Spinal cord (tissue), 10 donors: Measurements from ENCODE around the gene HSF5. TPM values are rescaled to one million over a fixed set of nuclear protein-coding genes. Genes with fewer than 3 reads are reported as not detected.
A peak's percentile ranks its signal among the peaks of the same experiment; 100 is the strongest.

Source experiments
- DNase-seq, 6 donors: peaks; one replicate each; pipeline versions ENCODE4 v3.0.0 to v3.0.0-alpha.2; 2013 to 2015; ENCODE audit warnings: low spot score in 6 of 6, low read depth in 4 of 6
- H3K27ac ChIP-seq: one replicate; pipeline ENCODE4 v1.5.1; 2013; ENCODE audit warnings: low read depth, low read length, control low read depth
- H3K27me3 ChIP-seq: one replicate; pipeline ENCODE4 v1.6.1; 2013; ENCODE audit warnings: low read length; ENCODE audit not compliant: control insufficient read depth, insufficient read depth
- H3K36me3 ChIP-seq: one replicate; pipeline ENCODE4 v1.6.1; 2013; ENCODE audit warnings: low read length; ENCODE audit not compliant: control insufficient read depth, insufficient read depth
- H3K4me1 ChIP-seq: one replicate; pipeline ENCODE4 v1.6.1; 2013; ENCODE audit warnings: low read length; ENCODE audit not compliant: control insufficient read depth, insufficient read depth
- H3K4me3 ChIP-seq: one replicate; pipeline ENCODE4 v1.5.1; 2013; ENCODE audit warnings: low read depth, low read length, control low read depth
- H3K9me3 ChIP-seq: one replicate; pipeline ENCODE4 v1.6.1; 2013; ENCODE audit warnings: low read length; ENCODE audit not compliant: control insufficient read depth, insufficient read depth
- WGBS: methylation state at CpG from one replicate; pipeline ENCODE4 v1.1.5; 2013; ENCODE audit warnings: missing lambda C conversion rate; ENCODE audit not compliant: insufficient coverage; 5-methylcytosine and 5-hydroxymethylcytosine counted together
- polyA plus RNA-seq, 2 donors: library from polyadenylated mRNA; unstranded; fragments of 120-200 nt; gene quantifications; one replicate each; pipeline ENCODE4 v1.2.1, GENCODE V29; 2013; ENCODE audit not compliant: insufficient read length in 2 of 2
- total RNA-seq, 2 donors: library from RNA; depleted of rRNA in 1 of 2; stranded (reverse); fragments of 120-200 nt in 1 of 2; fragments of >200 nt in 1 of 2; gene quantifications; one replicate each; pipeline versions ENCODE4 v1.2.3 to v1.2.4, GENCODE V29; 2013 to 2014
- donor health status: healthy.

HSF5 gene
- total and polyA plus RNA-seq, 4 donors, result 0.10 to 0.50 (median 0.24) TPM

DNA sequence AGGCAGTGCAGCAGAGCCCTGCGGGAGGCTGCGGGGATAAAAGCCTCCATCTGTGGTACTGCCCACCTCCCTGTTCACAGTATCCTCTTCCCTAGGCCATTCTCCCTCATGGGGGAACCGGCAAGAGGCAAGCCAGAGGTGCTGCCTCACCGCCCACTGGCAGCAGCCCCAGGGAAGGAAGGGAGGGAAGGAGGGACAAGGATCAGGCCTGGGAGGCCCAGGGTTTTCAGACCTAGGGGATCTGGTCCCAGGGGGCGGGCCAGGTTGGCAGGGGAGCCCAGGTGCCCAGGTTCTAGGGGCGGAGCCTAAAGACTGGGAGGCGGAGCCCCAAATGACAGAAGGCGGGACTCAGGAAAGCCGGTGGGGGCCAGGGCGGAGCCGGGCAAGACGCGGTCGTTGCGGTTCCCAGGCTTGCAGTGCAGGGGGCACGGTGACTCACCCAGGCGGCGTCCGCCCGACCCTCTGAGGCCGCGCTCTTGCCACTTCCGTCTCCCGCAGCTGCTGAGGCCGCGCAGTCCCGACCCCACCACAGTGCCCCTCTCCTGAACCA is 29.2 kb upstream of the HSF5 start:
- Histone ChIP-seq H3K36me3 (peaks cover 13% of the 10 kb centered on the region), H3K4me1 (peaks cover 41% of the 10 kb centered on the region), H3K27ac (peak overlapping the region; percentile 86), H3K27me3 (no peaks in the 10 kb centered on the region), H3K4me3 (peak overlapping the region; percentile 95), H3K9me3 (no peaks in the 10 kb centered on the region)
- WGBS, result under 1% methylated on average over 24 of the region's 27 CpGs
- no peak for DNase-seq

DNA sequence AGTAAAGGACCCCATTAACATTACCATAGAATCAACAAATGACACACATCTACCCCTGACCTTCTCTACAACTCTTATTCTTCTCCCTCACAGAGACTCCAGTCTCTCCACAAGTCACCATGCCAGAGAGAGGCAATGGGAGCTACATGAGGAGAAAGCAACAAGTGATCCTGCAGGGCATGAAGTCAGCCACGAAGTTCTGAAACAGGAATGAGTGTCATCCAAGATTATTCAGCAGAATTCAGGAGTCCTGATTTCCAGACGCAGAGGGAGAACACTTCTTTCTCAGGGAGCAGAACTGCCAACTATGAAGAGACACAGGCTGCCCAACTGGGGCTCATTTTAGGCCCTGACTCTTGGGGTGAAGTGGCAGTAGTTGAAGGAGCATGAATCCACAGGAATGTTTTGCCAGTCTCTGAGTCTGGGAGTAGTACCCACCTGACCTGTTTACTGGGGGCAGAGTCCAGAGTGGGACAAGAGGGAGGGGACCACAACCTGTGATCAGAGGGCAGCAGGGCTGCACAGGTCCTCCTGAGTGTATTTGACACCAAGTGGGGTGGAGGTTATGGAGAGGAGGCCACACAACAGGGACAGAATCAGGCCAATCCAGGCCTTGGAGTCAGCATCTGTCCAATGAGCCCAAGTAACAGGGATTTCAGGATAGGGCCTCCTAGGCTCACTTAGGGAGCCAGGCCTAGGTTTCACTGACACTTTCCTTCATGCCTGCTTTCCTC is 28.6 kb upstream of the HSF5 start:
- Histone ChIP-seq H3K27me3 (no peaks in the 10 kb centered on the region), H3K36me3 (peaks cover 18% of the 10 kb centered on the region), H3K4me1 (peaks cover 45% of the 10 kb centered on the region), H3K9me3 (no peaks in the 10 kb centered on the region), H3K4me3 (peak overlapping the region; percentile 95), H3K27ac (peak overlapping the region; percentile 86)
- WGBS, result 80% methylated on average over 2 of the region's 2 CpGs
- no peak for DNase-seq

- WGBS, result 80% methylated on average over 1 of the region's 2 CpGs
- Histone ChIP-seq H3K27ac (peak overlapping the region; percentile 45), H3K36me3 (peaks cover 28% of the 10 kb centered on the region), H3K27me3 (no peaks in the 10 kb centered on the region), H3K4me1 (peaks cover 47% of the 10 kb centered on the region), H3K4me3 (no peak overlapping the region), H3K9me3 (no peaks in the 10 kb centered on the region)
- no peak for DNase-seq
Measured at GRCh38 chr17:58515286-58515685, 27.1 kb upstream of the HSF5 start.

DNA sequence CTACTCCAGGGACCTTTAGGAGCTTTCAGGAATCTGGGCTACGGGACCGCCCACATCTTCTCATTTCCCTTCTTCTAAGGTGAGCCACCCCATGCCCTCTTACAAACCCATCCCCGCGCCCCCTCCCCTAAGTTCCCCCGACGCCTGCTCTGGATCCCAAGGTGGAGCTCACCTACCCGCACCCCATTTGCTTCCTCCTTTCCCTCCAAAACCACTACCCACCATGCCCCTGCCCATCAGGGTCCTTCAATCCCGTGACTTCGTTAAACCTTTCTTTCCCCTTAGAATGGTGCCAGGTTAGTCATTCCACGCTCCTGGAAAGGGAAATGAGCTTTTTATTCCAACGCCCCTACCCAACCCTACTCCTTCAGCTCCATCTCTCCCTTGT is 26.6 kb upstream of the HSF5 start:
- Histone ChIP-seq H3K4me1 (peaks cover 47% of the 10 kb centered on the region), H3K27ac (peak overlapping the region; percentile 45), H3K27me3 (no peaks in the 10 kb centered on the region), H3K4me3 (peak overlapping the region; percentile 36), H3K36me3 (peaks cover 34% of the 10 kb centered on the region), H3K9me3 (no peaks in the 10 kb centered on the region)
- DNase-seq, result no peak
- WGBS, result 10% methylated on average over 9 of the region's 11 CpGs

DNA sequence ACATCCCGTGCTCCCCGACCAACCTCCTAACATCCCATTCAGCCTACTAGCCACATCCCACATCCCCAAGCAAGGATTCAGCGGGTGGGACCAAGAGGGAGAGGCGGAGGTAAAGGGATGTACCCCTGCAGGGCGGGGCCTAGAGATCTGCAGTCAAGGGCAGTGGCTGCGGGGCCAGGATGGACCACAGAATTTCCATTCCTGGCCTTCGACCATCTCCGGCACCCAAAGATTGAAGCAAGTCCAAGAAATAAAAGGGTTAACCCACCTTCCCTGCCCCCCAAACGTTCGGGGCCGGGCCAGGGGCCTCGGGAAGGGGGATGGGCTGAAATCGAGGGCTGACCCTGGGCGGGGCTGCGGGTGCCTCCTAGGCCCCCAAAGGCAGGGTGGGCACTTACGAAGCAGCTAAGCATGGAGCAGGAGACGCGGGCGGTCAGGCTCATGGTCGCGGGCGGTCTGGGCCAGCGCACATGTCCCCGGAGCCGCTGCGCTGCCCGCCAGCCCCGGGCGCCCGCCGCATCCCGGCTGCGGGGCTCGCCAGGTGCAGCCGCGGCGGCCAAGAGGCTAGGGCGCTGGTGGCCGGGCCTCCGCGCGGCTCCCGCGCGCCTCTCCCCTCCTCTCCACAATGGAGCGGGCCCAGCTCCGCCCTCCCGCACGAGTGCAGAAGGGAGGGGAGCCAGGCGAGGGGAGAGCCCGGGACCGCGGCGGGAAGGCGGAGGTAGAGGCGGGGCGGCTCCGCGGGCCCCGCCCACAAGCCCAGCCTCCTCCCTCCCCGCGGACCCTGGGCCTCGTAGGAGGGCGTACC is 26.0 kb upstream of the HSF5 start, which contains the start of gene MTMR4:
TSS of gene MTMR4 (minus strand) at position 674 of the 805 bp plus-strand sequence. CDS start at position 443, 231 bp downstream.
- H3K9me3 ChIP-seq, result no peaks in the 10 kb centered on the region
- H3K4me1 ChIP-seq, result peaks cover 42% of the 10 kb centered on the region
- H3K4me3 ChIP-seq, result peak within 1 kb of the TSS; percentile 69
- H3K36me3 ChIP-seq, result peaks cover 40% of the 10 kb centered on the region
- H3K27me3 ChIP-seq, result no peaks in the 10 kb centered on the region
- peak within 1 kb of the TSS; percentile 45 for H3K27ac ChIP-seq
- peak in 4 of 6 donors; percentile 62 to 95 (median 86) for DNase-seq
- WGBS, result 0% methylated on average over 58 of the region's 64 CpGs

DNA sequence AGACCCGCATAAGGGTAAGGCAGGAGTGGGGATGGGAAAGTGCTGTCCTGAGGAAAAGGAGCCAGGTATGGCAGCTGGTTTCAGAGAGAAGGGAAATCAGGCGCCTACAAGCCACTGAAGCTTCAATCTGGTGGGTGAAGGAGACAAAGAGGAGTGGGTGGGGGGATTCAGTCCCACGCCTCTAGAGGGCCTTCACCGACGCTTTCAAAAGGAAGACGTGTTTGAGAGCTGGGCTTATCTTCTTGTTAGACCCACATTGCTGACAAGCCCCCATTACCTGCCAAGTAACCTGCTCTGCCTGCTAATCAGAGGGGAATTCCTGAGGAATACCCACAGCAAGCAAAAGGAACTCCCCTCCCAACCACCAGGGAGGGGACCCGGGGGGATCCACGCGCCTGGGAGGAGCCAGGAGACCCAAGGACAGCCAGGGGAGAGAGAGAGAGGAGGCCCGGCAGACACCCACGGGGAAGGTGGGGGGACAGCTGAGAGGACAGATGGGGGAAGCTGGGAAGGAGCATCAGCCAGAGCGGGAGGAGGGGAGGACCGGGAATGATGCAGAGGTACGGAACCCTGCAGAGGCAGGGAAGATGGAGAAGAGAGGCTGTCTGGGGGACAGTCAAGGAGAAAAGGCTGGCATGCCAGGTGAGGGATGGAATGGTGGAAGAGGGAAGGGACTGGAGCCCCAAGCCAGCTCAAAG is 25.2 kb upstream of the HSF5 start:
- Histone ChIP-seq H3K4me1 (peaks cover 39% of the 10 kb centered on the region), H3K27ac (no peak overlapping the region)

GRCh38 chr17:58510075-58510474 is 21.9 kb upstream of the HSF5 start:
- no peak overlapping the region for H3K4me3 ChIP-seq
- peaks cover 28% of the 10 kb centered on the region for H3K4me1 ChIP-seq
- WGBS, result 95% methylated on average over 5 of the region's 5 CpGs
- H3K27ac ChIP-seq, result no peak overlapping the region
- H3K9me3 ChIP-seq, result no peaks in the 10 kb centered on the region
- DNase-seq, result no peak
- peaks cover 77% of the 10 kb centered on the region for H3K36me3 ChIP-seq
- H3K27me3 ChIP-seq, result no peaks in the 10 kb centered on the region

More for the DNA sequence above, 25.2 kb upstream of the HSF5 start:
- 6% methylated on average over 9 of the region's 14 CpGs for WGBS
- peaks cover 47% of the 10 kb centered on the region for H3K36me3 ChIP-seq
- no peaks in the 10 kb centered on the region for H3K9me3 ChIP-seq
- peak in 2 of 6 donors; percentile 75 to 89 for DNase-seq
- H3K4me3 ChIP-seq, result peak overlapping the region; percentile 69
- no peaks in the 10 kb centered on the region for H3K27me3 ChIP-seq

DNA sequence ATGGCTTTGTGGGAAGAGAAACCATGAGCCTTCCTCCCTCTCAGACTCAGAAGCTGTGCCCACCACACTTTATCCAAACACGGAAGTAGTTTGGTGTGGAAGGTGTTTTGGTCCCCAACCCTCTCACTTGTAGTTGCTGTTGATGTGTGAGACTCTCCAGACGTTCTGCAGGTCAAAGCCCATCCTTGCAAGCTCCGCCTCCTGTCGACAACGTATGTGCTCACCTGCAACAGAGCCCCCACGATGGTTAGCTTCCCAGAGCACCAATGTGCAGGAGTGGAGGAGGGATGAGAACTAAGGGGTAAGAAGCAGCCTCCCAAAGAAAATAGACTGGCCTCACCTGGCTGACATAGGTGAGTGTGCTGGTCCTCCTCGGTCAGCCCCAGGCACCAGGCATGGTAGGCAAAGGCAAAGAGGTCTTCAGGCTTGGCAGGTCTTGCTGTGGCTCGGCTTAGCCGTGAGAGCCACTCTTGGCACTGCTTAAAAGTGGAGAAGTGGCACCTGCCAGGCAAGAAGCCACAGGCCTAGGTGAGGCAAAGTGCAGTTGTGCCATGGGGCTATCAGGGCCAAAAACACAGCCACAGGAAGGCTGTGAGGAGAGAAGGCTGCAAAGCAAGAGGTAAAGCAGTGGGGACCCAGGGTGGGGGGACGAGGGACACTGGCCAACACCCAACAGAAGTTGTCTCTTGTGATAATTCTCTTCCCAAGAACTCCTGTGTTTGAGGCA is 20.3 kb upstream of the HSF5 start:
- H3K36me3 ChIP-seq, result peaks cover 91% of the 10 kb centered on the region
- no peak overlapping the region for H3K4me3 ChIP-seq
- H3K4me1 ChIP-seq, result peaks cover 16% of the 10 kb centered on the region
- no peak for DNase-seq
- 95% methylated on average over 6 of the region's 10 CpGs for WGBS
- no peaks in the 10 kb centered on the region for H3K9me3 ChIP-seq
- H3K27ac ChIP-seq, result no peak overlapping the region
- H3K27me3 ChIP-seq, result no peaks in the 10 kb centered on the region
